Measurements from ENCODE around the gene ADAMTS9.

The ADAMTS9 gene

GRCh38 chr3:64681827-64682226 is 6.0 kb downstream of the ADAMTS9 start:
- no peak for DNase-seq (ENCODE audit: low read depth in 1 of 2, low spot score in 1 of 2)
- Histone ChIP-seq H3K27me3 (ENCODE audit: insufficient read depth, poor library complexity, severe bottlenecking) (peaks cover 23% of the 10 kb centered on the region), H3K4me3 (replicated peaks; ENCODE audit: insufficient read depth, low read length) (no peak overlapping the region), H3K27ac (replicated peaks) (no peak overlapping the region)
- TF ChIP-seq GABPA (IDR thresholded peaks at IDR 0.05; ENCODE audit: low read depth) (no peak), POLR2AphosphoS5 (IDR thresholded peaks at IDR 0.05; ENCODE audit: low read depth) (no peak), REST (IDR thresholded peaks at IDR 0.05; ENCODE audit: insufficient replicate concordance, low read depth) (no peak)

GRCh38 chr3:64681015-64681414 is 6.8 kb downstream of the ADAMTS9 start:
- H3K27ac ChIP-seq (replicated peaks) = no peak overlapping the region
- TF ChIP-seq POLR2AphosphoS5 (IDR thresholded peaks at IDR 0.05; ENCODE audit: low read depth) (no peak), SPI1 (IDR thresholded peaks at IDR 0.05; ENCODE audit: borderline replicate concordance, low read depth) (no peak)
- H3K4me3 ChIP-seq (replicated peaks; ENCODE audit: insufficient read depth, low read length) = no peak overlapping the region
- no peak for DNase-seq (ENCODE audit: low read depth in 1 of 2, low spot score in 1 of 2)
- peaks cover 16% of the 10 kb centered on the region for H3K27me3 ChIP-seq (ENCODE audit: insufficient read depth, poor library complexity, severe bottlenecking)

- no peak overlapping the region for H3K4me3 ChIP-seq (replicated peaks; ENCODE audit: insufficient read depth, low read length)
- peaks cover 10% of the 10 kb centered on the region for H3K27me3 ChIP-seq (ENCODE audit: insufficient read depth, poor library complexity, severe bottlenecking)
- H3K27ac ChIP-seq (replicated peaks) = no peak overlapping the region
- DNase-seq (ENCODE audit: low read depth in 1 of 2, low spot score in 1 of 2) = no peak
- TF ChIP-seq GABPA (IDR thresholded peaks at IDR 0.05; ENCODE audit: low read depth) = no peak
- no peak for TF ChIP-seq POLR2AphosphoS5 (IDR thresholded peaks at IDR 0.05; ENCODE audit: low read depth)
- TF ChIP-seq CTCF (IDR thresholded peaks at IDR 0.05; ENCODE audit: insufficient read depth, low read length) = no peak
- TF ChIP-seq SPI1 (IDR thresholded peaks at IDR 0.05; ENCODE audit: borderline replicate concordance, low read depth) = no peak
- no peak for TF ChIP-seq REST (IDR thresholded peaks at IDR 0.05; ENCODE audit: insufficient replicate concordance, low read depth)
Observed at GRCh38 chr3:64680334-64680733, 7.5 kb downstream of the ADAMTS9 start.

- Histone ChIP-seq H3K27ac (replicated peaks) (no peak overlapping the region), H3K4me3 (replicated peaks; ENCODE audit: insufficient read depth, low read length) (no peak overlapping the region), H3K27me3 (ENCODE audit: insufficient read depth, poor library complexity, severe bottlenecking) (no peaks in the 10 kb centered on the region)
- DNase-seq (ENCODE audit: low read depth in 1 of 2, low spot score in 1 of 2) = no peak
- TF ChIP-seq SPI1 (IDR thresholded peaks at IDR 0.05; ENCODE audit: borderline replicate concordance, low read depth) (no peak), POLR2AphosphoS5 (IDR thresholded peaks at IDR 0.05; ENCODE audit: low read depth) (no peak), REST (IDR thresholded peaks at IDR 0.05; ENCODE audit: insufficient replicate concordance, low read depth) (no peak), CTCF (IDR thresholded peaks at IDR 0.05; ENCODE audit: insufficient read depth, low read length) (no peak), GABPA (IDR thresholded peaks at IDR 0.05; ENCODE audit: low read depth) (no peak)
Observed at GRCh38 chr3:64677961-64678716, 9.7 kb downstream of the ADAMTS9 start.
